Activated naive CD4-positive, alpha-beta T cell (primary cell): Measurements from ENCODE around the gene EBF3.

Experiments
- DNase-seq, 4 experiments: peaks; one replicate each; lab custom pipeline; 2025; lab: John Stamatoyannopoulos, UW

The EBF3 gene

GRCh38 chr10:129792141-129792540, 171.9 kb downstream of the EBF3 start:
- no peak for DNase-seq

- DNase-seq = no peak
Measured at GRCh38 chr10:129790715-129791446, 173.2 kb downstream of the EBF3 start.

GRCh38 chr10:129788215-129788614, 175.9 kb downstream of the EBF3 start:
- no peak for DNase-seq

- no peak for DNase-seq
Measured at GRCh38 chr10:129787557-129787956, 176.5 kb downstream of the EBF3 start.

GRCh38 chr10:129786216-129786615, 177.9 kb downstream of the EBF3 start:
- DNase-seq = no peak

DNA sequence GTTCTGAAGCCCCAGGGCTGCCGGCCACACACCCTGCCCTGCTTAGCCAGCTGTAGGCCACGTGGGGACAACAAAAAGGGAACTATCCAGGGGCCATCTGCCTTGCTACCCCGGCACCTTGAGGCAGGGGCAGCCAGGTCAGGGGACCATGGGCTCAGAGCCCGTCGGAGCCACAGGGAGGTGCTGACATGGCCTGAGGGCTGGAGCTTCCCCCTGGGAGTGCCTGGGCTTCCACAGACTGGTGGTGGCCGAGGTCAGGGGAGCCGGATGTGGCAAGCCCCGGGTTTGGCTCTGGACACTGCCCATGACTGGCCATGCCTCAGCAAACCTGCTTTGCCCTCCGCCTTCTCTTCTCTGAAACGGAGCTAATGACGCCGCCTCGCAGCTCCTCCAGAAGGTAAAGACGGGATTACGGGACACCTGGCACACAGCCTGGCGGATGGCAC, 178.5 kb downstream of the EBF3 start:
- DNase-seq = no peak
